A673 (cell line): ENCODE data around the gene PERM1.

Experiments
- CTCF ChIP-seq: fragments of 300-800, 200-600 bp; sonication (generic); conservative IDR thresholded peaks from 2 replicates; pipeline ENCODE4 v1.5.1; 2017; ENCODE audit warnings: low read depth, mild to moderate bottlenecking, antibody characterized with exemption, low read length, moderate library complexity, mixed read lengths
- EZH2 ChIP-seq: fragments of 200-600 bp; sonication (generic); IDR thresholded peaks from 2 replicates; pipeline ENCODE4 v1.6.1; 2017; ENCODE audit warnings: borderline replicate concordance, low read depth, mild to moderate bottlenecking, mixed read lengths, antibody characterized with exemption, low read length; ENCODE audit not compliant: poor library complexity, severe bottlenecking

GRCh38 chr1:1013922-1014648 lies 32.2 kb upstream of the PERM1 start:
- TF ChIP-seq CTCF (no peak), EZH2 (no peak)
